ENCODE measurements around the gene CPAMD8.
"Not testable (repeated sequence)": the region's sequence is repeated elsewhere in the genome, so short reads cannot be mapped to it uniquely, and the experiment has no call there.

CPAMD8 gene

DNA sequence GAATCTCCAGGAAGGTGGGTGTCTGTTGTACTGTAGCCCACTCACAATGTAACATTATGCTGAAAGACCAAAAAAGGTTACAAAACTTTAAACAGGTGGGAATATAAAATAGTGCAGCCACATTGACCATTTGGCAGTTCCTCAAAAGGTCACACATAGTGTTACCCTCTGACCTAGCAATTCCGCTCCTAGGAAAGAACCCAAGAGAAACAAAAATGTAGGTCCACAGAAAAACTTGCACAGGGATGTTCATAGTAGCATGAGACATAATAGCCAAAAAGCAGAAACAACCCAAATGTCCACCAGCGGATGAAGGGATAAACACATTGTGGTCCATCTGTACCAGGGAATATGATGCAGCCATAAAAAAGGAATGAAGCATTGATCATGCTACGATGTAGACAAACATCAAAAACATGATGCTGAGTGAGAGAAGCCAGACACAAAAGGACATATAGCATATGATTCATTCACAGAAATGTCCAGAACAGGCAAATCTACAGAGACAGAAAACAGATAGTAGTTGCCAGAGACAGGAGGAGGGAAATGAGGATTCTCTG is 27.9 kb downstream of the CPAMD8 start:
- no peak for DNase-seq

DNA sequence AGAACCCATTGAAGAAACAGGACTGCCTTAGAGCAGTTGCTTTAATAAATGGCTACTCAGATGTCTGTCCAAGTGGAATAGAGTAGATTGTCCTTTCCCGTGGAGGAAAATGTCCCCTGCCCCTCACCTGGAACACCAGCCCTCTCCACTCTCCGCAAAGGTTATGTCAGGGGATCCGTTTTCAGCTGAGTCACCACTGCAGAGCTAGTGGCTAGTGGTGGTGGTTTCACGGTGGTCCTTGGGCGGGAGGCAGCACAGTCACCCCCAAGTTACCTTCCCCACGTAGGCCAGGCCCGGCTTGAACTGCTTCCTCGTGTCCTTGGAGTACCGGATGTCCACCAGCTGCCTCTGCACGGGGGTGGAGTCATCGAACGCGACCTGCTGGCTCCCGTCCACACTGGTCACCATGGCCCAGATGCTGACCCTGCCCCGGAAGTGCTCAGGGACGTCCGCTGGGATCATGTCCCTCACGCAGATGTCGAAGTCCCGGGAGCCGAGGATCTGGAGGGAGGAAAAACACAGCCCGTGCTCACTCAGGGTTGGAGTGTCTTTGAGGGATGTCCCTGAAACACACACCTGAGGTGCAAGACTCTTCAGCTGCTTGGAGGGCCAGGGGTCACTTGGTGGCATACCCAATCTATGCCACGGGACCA is 29.6 kb downstream of the CPAMD8 start:
- not testable (repeated sequence) for DNase-seq

DNA sequence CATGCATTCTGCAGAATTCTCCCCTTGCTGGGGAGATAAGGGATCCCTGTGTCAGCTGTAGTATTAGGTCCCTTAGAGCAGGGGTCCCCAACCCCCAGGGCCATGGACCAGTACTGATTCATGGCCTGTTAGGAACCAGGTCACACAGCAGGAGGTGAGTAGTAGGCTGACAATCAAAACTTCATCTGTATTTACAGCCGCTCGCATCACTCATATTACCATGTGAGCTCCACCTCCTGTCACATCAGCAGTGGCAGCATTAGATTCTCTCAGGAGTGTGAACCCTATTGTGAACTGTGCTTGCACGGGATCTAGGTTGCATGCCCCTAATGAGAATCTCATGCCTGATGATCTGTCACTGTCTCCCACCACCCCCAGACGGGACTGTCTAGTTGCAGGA is 37.9 kb downstream of the CPAMD8 start:
- no peak for DNase-seq

DNA sequence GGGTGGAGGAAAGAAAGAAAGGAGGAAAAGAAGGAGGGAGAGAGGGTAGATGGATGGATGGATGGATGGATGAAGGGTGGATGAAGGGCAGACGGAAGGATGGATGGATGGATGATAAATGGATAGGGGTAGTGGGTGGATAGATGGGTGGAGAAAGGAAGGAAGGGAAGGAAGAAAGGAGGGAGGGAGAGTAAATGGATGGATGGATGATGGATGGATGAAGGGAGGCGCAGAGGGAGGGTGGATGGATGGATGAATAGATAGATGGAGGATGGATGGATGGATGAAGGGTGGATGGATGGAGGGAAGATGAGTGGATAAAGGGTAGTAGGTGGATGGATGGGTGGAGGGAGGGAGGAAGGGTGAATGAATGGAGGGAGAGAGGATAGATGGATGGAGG is 41.2 kb downstream of the CPAMD8 start:
- DNase-seq, result no peak

DNA sequence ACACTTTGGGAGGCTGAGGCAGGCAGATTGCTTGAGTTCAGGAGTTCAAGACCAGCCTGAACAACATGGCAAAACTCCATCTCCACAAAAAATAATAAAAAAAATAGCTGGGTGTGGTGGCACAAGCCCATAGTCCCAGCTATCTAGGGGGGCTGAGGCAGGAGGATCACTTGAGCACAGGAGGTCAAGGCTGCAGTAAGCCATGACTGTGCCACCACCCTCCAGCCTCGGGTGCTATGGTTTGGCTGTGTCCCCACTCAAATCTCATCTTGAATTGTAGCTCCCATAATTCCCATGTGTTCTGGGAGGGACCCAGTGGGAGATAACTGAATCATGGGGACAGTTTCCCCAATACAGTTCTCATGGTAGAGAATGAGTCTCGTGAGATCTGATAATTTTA is 44.0 kb downstream of the CPAMD8 start:
- DNase-seq, result not testable (repeated sequence)

DNA sequence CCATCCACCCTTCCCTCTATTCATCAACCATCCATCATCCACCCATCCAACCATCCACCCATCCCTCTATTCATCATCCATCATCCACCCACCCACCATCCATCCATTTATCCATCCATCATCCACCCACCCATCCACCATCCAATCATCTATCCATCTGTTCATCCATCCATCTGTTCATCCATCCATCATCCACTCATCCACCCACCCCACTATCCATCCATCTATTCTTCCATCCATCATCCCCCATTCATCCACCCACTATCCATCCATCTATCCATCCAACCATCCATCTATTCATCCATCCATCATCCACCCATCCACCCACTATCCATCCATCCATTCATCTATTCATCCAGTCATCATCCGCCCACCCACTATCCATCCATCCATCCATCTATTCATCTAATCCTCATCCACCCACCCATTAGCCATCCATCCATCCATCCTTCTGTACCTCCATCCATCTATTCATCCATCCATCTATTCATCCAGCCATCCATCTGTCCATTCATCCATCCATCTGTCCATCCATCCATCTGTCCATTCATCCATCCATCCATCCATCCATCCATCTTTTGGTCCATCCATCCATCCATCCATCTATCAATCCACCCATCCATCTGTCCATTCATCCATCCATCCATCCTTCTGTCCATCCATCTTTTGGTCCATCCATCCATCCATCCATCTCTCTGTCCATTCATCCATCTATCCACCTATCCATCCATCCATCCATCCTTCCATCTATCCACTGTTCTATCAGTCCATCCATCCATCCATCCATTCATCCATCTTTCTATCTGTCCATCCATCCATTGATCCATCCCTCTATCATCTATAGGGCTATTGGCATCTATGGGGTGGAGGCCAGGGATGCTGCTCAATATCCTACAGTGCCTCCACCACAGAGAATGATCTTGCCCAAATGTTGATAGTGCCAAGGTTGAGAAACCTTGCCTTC is 47.5 kb downstream of the CPAMD8 start:
- DNase-seq, result no peak

DNA sequence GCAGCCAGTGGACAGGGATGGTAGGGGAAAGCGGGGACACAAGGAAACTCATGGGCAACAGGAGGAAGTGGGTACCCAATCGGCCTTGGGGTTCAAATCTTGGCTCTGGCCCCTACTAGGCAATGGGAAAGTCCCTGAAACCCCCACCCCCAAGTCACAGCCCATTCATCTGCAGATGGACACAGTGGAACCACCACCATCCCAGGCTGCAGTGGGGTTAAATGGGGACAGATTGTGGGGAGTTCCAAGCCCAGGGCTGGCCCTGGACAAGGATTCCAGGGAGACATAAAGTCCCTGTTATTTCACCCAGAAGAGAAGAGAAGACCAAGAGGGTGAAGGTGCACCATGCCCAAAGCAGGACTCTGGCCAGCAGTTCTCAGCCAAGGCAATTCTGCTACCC is 48.5 kb downstream of the CPAMD8 start:
- DNase-seq, result no peak

DNA sequence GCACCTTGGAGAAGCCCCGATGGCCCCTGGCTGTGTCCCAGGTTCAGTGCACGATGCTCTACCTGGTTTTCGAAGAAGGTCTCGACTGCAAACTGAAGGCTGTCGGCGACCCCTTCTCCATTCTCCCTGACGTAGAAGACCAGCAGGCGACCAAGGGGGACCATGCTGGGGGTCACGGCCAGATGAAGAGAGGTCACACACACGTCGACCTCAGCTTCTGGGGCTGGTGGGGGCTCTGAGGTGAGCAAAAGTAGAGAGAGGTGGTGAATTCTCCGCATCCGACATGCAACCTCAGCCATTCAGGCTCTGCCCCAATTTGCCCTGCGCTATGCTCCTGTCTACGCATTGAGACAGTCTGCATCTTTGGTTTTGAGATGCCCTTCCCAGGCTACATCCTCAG is 49.3 kb downstream of the CPAMD8 start:
- no peak for DNase-seq

DNA sequence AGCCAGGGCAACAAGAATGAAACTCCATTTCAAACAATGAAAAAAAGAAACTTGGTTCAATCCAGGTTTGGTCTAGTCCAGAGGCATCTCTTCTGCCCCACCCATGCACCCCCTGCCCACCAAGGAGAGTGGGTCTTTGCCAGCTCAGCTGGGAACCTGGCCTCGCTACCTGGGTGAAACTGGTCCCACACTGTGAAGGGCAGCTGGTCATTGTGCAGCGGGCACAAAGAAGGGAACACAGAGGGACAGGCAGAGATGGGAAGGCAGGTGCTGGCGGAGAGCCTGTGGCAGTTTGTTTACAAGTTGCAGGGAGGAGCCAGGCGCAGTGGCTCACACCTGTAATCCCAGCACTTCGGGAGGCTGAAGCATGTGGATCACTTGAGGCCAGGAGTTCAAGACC is 50.2 kb downstream of the CPAMD8 start:
- no peak for DNase-seq

DNA sequence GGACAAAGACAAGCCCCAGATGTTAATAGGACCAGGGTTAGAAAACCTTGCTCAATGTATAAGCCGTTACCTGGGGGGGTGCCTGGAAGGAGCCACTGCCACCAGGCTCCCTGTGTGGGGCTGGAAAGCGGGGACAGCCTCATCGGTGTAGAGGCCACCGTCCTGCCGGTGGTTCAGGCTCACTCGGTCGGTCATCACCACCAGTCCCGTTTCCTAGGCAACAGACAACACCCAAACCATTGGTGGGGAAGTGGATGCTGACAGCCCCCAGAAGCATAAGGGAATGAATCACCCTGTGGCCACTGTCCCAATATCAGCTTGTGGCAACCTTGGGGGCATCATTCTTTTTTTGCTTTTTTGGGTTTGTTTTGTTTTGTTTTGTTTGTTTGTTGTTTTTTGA is 55.8 kb downstream of the CPAMD8 start:
- no peak for DNase-seq

DNA sequence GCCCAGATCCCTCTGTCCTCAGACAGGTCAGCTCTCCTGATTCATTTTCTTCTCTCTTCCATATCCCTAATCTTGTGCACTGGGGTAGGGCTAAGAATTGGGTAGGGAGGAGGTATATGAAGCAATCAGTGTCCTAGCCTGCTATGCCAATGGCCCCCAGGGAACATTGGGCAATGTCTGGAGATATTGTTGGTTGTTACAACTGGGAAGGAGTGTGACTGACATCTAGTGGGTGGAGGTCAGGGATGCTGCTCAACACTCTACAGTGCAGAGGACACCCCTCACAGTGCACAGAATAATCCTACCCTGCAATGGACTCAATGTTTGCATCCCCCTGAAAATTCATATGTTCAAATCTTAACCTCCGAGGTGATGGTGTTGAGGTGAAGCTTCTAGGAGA is 57.5 kb downstream of the CPAMD8 start:
- DNase-seq, result no peak

DNA sequence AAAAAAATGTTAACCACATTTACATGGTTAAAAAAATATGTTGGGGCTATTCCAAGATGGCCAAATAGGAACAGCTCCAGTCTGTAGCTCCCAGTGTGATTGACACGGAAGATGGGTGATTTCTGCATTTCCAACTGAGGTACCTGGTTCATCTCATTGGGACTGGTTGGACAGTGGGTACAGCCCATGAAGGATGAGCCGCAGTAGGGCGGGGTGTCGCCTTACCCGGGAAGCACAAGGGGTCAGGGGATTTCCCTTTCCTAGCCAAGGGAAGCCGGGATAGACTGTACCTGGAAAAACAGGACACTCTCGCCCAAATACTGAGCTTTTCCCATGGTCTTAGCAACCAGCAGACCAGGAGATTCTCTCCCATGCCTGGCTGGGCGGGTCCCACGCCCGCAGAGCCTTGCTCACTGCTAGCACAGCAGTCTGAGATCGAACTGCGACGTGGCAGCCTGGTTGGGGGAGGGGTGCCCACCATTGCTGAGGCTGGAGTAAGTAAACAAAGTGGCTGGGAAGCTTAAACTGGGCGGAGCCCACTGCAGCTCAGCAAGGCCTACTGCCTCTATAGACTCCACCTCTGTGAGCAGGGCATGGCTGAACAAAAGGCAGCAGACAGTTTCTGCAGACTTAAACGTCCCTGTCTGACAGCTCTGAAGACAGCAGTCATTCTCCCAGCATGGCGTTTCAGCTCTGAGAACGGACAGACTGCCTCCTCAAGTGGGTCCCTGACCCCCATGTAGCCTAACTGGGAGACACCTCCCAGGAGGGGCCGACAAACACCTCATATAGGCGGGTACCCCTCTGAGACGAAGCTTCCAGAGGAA is 65.4 kb downstream of the CPAMD8 start:
- not testable (repeated sequence) for DNase-seq

DNA sequence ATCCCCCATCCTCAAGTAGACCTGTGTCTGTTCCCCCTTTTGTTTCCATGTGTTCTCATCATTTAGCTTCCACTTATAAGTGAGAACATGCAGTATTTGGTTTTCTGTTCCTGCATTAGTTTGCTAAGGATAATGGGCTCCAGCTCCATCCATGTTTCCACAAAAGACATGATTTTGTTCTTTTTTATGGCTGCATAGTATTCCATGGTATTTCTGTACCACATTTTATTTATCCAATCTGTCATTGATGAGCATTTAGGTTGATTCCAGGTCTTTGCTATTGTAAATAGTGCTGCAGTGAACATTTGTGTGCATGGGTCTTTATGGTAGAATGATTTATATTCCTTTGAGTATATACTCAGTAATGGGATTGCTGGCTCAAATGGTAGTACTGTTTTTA is 68.3 kb downstream of the CPAMD8 start:
- DNase-seq, result not testable (repeated sequence)

DNA sequence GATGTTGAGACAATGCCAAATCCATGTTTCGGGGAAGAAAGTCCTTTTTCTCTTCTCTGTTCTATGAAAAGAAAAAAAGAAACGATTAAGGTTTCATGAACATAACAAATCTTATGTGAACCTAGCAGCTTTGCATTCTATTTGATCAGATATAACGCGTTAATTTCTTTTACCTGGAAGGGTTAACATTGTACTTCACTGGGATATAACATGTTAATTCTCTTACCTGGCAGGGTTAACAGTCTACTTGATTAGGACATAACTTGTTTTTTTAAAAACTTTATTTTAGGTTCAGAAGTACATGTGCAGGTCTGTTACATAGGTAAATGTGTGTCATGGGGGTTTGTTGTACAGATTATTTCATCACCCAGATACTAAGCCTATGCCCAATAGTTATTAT is 68.8 kb downstream of the CPAMD8 start:
- no peak for DNase-seq

DNA sequence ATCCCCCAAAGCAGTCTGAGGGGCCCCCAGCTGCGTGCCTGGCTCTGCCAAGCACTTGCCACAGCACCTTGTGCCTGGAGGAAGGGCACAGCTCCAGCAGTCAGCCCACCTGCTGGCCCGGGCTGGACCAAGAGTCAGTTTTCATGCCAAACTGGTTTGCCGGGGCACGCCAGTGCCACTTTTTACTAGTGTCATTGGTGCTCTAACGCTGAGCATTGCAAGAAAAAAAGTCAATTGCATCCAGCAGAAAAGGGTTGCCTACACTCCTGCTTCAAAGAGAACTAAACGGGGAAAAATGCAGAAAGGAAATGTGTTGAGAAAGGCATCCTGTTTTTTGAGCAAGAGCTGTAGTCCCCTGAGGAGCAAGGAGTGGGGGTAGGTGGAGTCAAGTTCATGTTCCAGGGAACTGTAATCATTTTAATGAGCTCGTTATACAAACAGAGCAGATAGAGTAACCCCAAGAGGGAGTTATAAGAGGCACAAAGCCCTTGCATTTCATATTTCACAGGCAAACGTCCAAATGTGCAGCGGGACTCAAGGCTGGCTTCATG is 69.4 kb downstream of the CPAMD8 start:
- DNase-seq, result no peak

DNA sequence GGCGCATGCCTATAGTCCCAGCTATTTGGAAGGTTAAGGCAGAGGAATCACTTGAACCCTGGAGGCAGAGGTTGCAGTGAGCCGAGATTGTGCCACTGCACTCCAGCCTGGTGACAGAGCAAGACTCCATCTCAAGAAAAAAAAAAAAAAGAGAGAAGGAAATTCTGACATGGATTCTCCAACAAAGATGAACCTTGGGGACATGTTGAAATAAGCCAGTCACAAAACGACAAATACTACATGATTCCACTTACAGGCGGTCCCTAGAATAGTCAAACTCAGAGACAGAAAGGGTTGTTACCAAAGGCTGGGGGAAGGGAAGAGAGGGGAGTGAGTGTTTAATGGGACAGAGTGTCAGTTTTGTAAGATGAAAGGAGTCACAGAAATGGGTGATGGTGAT is 71.4 kb downstream of the CPAMD8 start:
- no peak for DNase-seq

DNA sequence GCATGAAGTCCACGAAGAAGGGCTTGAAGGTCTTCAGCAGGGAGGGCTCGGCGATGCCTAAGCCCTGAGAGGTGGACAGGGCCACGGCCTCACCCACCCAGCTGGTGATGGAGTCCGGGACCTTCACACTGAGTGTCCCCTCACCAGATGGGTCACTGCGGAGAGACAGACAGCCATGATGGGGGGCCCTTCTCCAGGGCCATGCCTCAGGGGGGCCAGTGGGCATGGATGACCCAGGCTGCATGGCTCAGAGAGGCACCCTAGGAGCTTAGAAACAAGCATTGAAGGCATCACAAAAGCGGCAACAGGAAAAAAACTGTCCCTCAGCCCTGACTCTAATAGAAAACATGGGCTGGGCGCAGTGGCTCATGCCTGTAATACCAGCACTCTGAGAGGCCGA is 74.6 kb downstream of the CPAMD8 start:
- no peak for DNase-seq

DNA sequence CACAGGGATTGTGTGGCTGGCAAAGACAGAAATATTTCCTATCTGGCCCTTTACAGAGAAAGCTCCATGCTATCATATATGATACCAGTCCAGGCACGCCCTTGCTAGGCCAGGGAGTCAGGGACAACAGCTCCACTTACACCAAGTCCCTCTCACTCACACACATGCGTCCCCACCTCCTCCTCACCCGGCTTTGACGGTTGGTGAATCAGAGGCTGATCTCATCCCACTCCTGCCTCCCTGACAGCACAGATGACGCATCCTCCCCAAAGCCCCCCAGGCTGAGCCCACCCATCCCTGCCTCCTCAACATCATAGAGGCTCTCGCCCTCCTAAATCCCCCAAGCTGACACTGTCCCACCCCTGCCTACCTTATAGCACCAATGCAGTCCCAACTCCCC is 75.1 kb downstream of the CPAMD8 start:
- no peak for DNase-seq

DNA sequence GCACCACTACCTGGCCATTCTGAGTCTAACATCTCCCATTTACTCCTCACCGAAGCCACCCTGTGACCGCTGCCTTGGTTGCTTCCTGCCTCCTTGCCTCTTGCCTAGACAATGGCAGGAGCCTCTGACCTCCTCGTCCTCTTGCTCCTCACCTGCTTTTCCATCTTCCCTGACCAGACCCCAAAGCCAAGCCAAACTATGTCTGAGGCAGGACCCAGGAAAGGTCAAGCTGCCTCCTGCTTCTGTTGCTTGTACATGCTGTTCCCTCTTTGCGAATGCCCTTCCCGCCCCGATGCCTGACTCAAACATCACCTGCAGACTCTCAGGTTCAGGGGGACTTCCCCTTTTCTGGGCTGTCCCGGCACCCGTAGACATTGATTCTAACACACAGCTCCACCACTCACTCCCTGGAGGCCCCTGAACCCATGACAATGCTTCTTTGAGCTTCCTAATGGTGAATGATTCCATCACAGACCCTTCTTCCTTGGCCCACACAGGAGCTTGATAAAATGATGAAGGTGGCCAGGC is 77.0 kb downstream of the CPAMD8 start:
- no peak for DNase-seq

DNA sequence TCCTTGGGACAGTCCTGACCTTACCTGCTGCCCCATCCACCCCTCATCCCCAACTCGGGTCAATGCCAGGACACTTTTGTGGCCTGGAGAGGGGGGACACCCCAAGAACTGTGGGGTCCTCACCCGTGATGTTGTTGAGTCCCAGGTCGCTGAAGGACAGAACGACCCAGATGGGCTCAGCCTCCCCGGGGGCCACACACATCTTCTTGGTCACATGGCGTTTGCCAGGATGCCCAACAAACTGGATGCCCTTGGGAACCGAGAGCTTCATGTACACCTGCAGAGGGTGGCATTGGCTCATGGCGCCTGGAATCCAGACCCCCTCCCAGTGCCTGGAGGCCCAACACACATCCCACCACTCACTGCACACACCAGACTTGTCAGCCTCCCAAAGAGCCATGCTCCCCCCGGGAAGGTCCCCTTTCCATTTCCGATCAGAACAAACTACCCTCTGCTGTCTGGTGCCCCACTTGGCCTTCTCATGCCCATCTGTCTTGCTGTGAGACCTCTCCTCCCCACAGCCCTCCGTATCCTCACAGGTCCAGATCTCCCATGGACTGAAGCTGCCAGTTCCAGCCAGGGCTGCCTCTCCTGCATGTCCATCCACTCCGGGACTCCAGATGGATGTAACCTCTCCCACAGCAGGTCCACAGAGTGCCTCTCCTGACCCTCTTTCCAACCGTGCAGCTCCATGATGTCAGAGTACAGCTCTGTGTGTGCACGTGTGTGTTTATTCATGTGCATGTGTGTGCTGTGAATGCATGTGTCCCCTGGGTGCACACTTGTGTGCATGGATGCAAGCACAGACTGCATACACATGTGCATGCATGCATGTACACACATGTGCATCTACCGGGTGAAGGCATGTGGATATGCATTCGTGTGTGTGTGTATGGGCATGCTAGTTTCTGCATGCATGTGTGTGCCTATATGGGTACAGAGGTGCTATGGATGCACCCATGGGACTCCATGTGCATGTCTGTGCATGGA is 79.4 kb downstream of the CPAMD8 start:
- DNase-seq, result no peak

DNA sequence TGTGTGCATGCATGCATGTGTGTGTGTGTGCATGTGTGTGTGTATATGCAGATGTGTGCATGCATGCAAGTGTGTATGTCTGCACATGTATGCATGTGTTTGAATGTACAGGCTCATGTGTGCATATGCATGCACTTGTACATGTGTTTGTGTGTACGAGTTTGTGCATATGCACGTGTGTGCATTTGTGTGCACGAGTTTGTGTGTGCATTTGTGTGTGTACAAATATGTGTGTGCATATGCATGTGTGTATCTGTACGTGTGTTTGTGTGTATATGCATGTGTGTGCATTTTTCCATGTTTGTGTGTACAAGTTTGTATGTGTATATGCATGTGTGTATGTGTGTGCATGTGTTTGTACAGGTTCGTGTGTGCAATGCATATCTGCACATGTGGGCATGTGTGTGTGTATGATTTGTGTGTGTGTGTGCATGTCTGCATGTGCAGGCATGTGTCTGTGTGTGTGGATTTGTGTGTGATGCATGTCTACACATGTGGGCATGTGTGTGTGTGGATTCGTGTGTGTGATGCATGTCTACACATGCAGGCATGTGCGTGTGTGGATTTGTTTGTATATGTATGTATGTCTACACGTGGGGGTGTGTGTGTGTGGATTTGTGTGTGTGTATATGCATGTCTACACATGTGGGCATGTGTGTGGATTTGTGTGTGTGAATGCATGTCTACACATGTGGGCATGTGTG is 80.7 kb downstream of the CPAMD8 start:
- DNase-seq, result no peak
